Activated B cell treated with CpG ODN at 0.5 μM for 24 hours (primary cell): Measurements from ENCODE around the gene MMP27. TPM values are rescaled to one million over a fixed set of nuclear protein-coding genes. Genes with fewer than 3 reads are reported as not detected.
"Not testable (repeated sequence)": the region's sequence is repeated elsewhere in the genome, so short reads cannot be mapped to it uniquely, and the experiment has no call there.

ENCODE experiments used
- ATAC-seq: fragments of 200-7000 bp; cut with Tn5 transposase; one replicate; pipeline ENCODE4 v1.10.0; 2021; ENCODE audit warnings: low read depth, mild to moderate bottlenecking, moderate library complexity
- CTCF ChIA-PET: fragments of 350-600 bp; sonication (Branson Sonifier 250); formaldehyde crosslinking; loops from one replicate; lab custom pipeline; 2021; ENCODE audit warnings: antibody characterized with exemption; lab: Charles Lee
- POLR2A ChIA-PET: fragments of 350-600 bp; sonication (Branson Sonifier 250); formaldehyde crosslinking; loops from one replicate; lab custom pipeline; 2021; ENCODE audit warnings: antibody characterized with exemption; lab: Charles Lee
- DNase-seq: peaks from one replicate; pipeline ENCODE4 v3.0.0; 2022
- H3K27ac Mint-ChIP-seq: one replicate; pipeline ENCODE4 v1.8.0; 2020; ENCODE audit warnings: mixed read lengths
- H3K27me3 Mint-ChIP-seq: one replicate; pipeline ENCODE4 v1.8.0; 2021; ENCODE audit warnings: mixed read lengths
- H3K36me3 Mint-ChIP-seq: one replicate; pipeline ENCODE4 v1.8.0; 2021; ENCODE audit warnings: low read depth, mixed read lengths
- H3K4me1 Mint-ChIP-seq: one replicate; pipeline ENCODE4 v1.8.0; 2021; ENCODE audit warnings: mixed read lengths
- H3K4me3 Mint-ChIP-seq: one replicate; pipeline ENCODE4 v1.8.0; 2020; ENCODE audit warnings: mild to moderate bottlenecking, mixed read lengths
- H3K9me3 Mint-ChIP-seq: one replicate; pipeline ENCODE4 v1.8.0; 2020; ENCODE audit warnings: mixed read lengths
- CTCF ChIP-seq: fragments of 200-600 bp; IDR thresholded peaks from one replicate; pipeline ENCODE4 v1.8.0; 2022; ENCODE audit warnings: antibody characterized with exemption, mild to moderate bottlenecking
- intact Hi-C: fragments of 100-400 bp; cut with micrococcal nuclease; formaldehyde crosslinking; loops from one replicate; pipeline ENCODE4 v1.15.1; 2024
- total RNA-seq: library from RNA; stranded (reverse); gene quantifications from 2 replicates; pipeline ENCODE4 v1.2.3, GENCODE V29; 2022

The MMP27 gene
- total RNA-seq, 1 donor from 2014 or later = not detected

- H3K27me3 Mint-ChIP-seq = peaks cover 27% of the 10 kb centered on the region
- H3K27ac Mint-ChIP-seq = no peak overlapping the region
- H3K9me3 Mint-ChIP-seq = no peaks in the 10 kb centered on the region
- DNase-seq = no peak
- ChIA-PET POLR2A (no interaction called here), CTCF (no interaction called here)
- no peaks in the 10 kb centered on the region for H3K36me3 Mint-ChIP-seq
- ATAC-seq = no peak
- no peak for TF ChIP-seq CTCF
- intact Hi-C loops = no loop called here
- H3K4me3 Mint-ChIP-seq = no peak overlapping the region
- H3K4me1 Mint-ChIP-seq = no peaks in the 10 kb centered on the region
Measured at GRCh38 chr11:102734650-102735049, 29.1 kb upstream of the MMP27 start.

- POLR2A ChIA-PET = no interaction called here
- no peak for ATAC-seq
- H3K4me3 Mint-ChIP-seq = no peak overlapping the region
- peaks cover 27% of the 10 kb centered on the region for H3K27me3 Mint-ChIP-seq
- H3K4me1 Mint-ChIP-seq = no peaks in the 10 kb centered on the region
- H3K27ac Mint-ChIP-seq = no peak overlapping the region
- TF ChIP-seq CTCF = no peak
- H3K36me3 Mint-ChIP-seq = no peaks in the 10 kb centered on the region
- intact Hi-C loops = loop anchor here (1.0 kb wide), 1 partner anchor 208 kb away; no protein-coding TSS in a partner anchor
- no peaks in the 10 kb centered on the region for H3K9me3 Mint-ChIP-seq
- CTCF ChIA-PET = no interaction called here
- no peak for DNase-seq
Measured at GRCh38 chr11:102733232-102733875, 27.8 kb upstream of the MMP27 start.

- DNase-seq, H3K4me1 Mint-ChIP-seq, POLR2A ChIA-PET, CTCF ChIA-PET, H3K27ac Mint-ChIP-seq, H3K36me3 Mint-ChIP-seq, intact Hi-C loops, ATAC-seq, H3K4me3 Mint-ChIP-seq, H3K9me3 Mint-ChIP-seq: not testable (repeated sequence)
- H3K27me3 Mint-ChIP-seq = peaks cover 22% of the 10 kb centered on the region
Measured at GRCh38 chr11:102730944-102731343, 25.4 kb upstream of the MMP27 start.

- no peaks in the 10 kb centered on the region for H3K4me1 Mint-ChIP-seq
- intact Hi-C loops = no loop called here
- no peak for ATAC-seq
- DNase-seq = no peak
- H3K27ac Mint-ChIP-seq = no peak overlapping the region
- CTCF ChIA-PET = no interaction called here
- peaks cover 19% of the 10 kb centered on the region for H3K27me3 Mint-ChIP-seq
- no peak for TF ChIP-seq CTCF
- H3K4me3 Mint-ChIP-seq = no peak overlapping the region
- no peaks in the 10 kb centered on the region for H3K36me3 Mint-ChIP-seq
- H3K9me3 Mint-ChIP-seq = no peaks in the 10 kb centered on the region
- POLR2A ChIA-PET = no interaction called here
Measured at GRCh38 chr11:102729849-102730815, 24.6 kb upstream of the MMP27 start.

GRCh38 chr11:102727890-102728289, 22.3 kb upstream of the MMP27 start:
- TF ChIP-seq CTCF = no peak
- no peak for DNase-seq
- Mint-ChIP-seq H3K36me3 (no peaks in the 10 kb centered on the region), H3K4me3 (no peak overlapping the region), H3K9me3 (peaks cover 4% of the 10 kb centered on the region), H3K27me3 (peaks cover 2% of the 10 kb centered on the region), H3K4me1 (no peaks in the 10 kb centered on the region), H3K27ac (no peak overlapping the region)
- ATAC-seq = no peak
- ChIA-PET POLR2A (no interaction called here), CTCF (no interaction called here)
- intact Hi-C loops = no loop called here
